CD4-positive, alpha-beta T cell (primary cell): ENCODE data around the gene CADM1. TPM values are rescaled to one million over a fixed set of nuclear protein-coding genes. Genes with fewer than 3 reads are reported as not detected.

Source experiments
- ATAC-seq: fragments of 200-7000 bp; cut with Tn5 transposase; one replicate; pipeline ENCODE4 v1.10.0; 2022; ENCODE audit warnings: mild to moderate bottlenecking; ENCODE audit not compliant: poor library complexity
- CTCF ChIA-PET: fragments of 350-600 bp; sonication (Branson Sonifier 250); formaldehyde crosslinking; loops from one replicate; lab custom pipeline; 2021; ENCODE audit warnings: antibody characterized with exemption, inconsistent platforms; lab: Charles Lee
- POLR2A ChIA-PET: fragments of 350-600 bp; sonication (Branson Sonifier 250); formaldehyde crosslinking; loops from one replicate; lab custom pipeline; 2021; ENCODE audit warnings: antibody characterized with exemption, inconsistent platforms; lab: Charles Lee
- DNase-seq, 14 experiments: peaks; one replicate each; pipeline ENCODE4 v3.0.0-alpha.2; 2013 to 2020; ENCODE audit warnings: mixed read lengths in 2 of 14
- H3K27ac ChIP-seq, 2 donors: one replicate each; pipeline versions ENCODE4 v1.5.1 to v1.7.0; 2013; ENCODE audit warnings: low read length in 2 of 2, low read depth in 1 of 2, mild to moderate bottlenecking in 1 of 2
- H3K27me3 ChIP-seq, 2 experiments: 1 replicate in 1 of 2; 2 replicates in 1 of 2; pipeline versions ENCODE4 v1.6.1 to v1.7.0; 2013; ENCODE audit warnings: low read length in 2 of 2, control low read depth in 1 of 2, mild to moderate bottlenecking in 1 of 2, moderate library complexity in 1 of 2; ENCODE audit not compliant: insufficient read depth in 2 of 2, control insufficient read depth in 1 of 2
- H3K36me3 ChIP-seq: one replicate; pipeline ENCODE4 v1.6.1; 2013; ENCODE audit warnings: low read length, control low read depth; ENCODE audit not compliant: insufficient read depth
- H3K4me1 ChIP-seq: one replicate; pipeline ENCODE4 v1.6.1; 2013; ENCODE audit warnings: low read length, control low read depth; ENCODE audit not compliant: insufficient read depth
- H3K4me3 ChIP-seq: one replicate; pipeline ENCODE4 v1.5.1; 2013; ENCODE audit warnings: mild to moderate bottlenecking, low read length, moderate library complexity
- H3K9me3 ChIP-seq, 2 experiments: 1 replicate in 1 of 2; 2 replicates in 1 of 2; pipeline versions ENCODE4 v1.6.1 to v1.7.0; 2013; ENCODE audit warnings: low read length in 2 of 2, mild to moderate bottlenecking in 2 of 2, control low read depth in 1 of 2, moderate library complexity in 1 of 2; ENCODE audit not compliant: control insufficient read depth in 1 of 2, insufficient read depth in 1 of 2
- H3K27ac Mint-ChIP-seq: one replicate; pipeline ENCODE4 v1.8.0; 2020; ENCODE audit warnings: mixed read lengths
- H3K27me3 Mint-ChIP-seq: one replicate; pipeline ENCODE4 v1.8.0; 2021; ENCODE audit warnings: mixed read lengths
- H3K36me3 Mint-ChIP-seq: one replicate; pipeline ENCODE4 v1.8.0; 2021; ENCODE audit warnings: low read depth, mixed read lengths
- H3K4me1 Mint-ChIP-seq: one replicate; pipeline ENCODE4 v1.8.0; 2021; ENCODE audit warnings: low read depth, mixed read lengths
- H3K4me3 Mint-ChIP-seq: one replicate; pipeline ENCODE4 v1.8.0; 2020; ENCODE audit warnings: mild to moderate bottlenecking, mixed read lengths
- H3K9me3 Mint-ChIP-seq: one replicate; pipeline ENCODE4 v1.8.0; 2020; ENCODE audit warnings: mixed read lengths
- CTCF ChIP-seq: fragments of 200-600 bp; IDR thresholded peaks from one replicate; pipeline ENCODE4 v1.8.0; 2022; ENCODE audit warnings: antibody characterized with exemption, mild to moderate bottlenecking
- intact Hi-C, 2 experiments: fragments of 100-400 bp; cut with DNase I in 1 of 2; cut with micrococcal nuclease in 1 of 2; formaldehyde crosslinking; loops; one replicate each; pipeline versions ENCODE4 v1.15.1 to v1.9.0; 2023 to 2025; cut with DNase I, micrococcal nuclease
- total RNA-seq, 174 experiments: library from RNA in 2 of 174; stranded (reverse) in 2 of 174; gene quantifications; one replicate each; pipeline ENCODE4 v1.2.3 and lab custom pipeline; 2021 to 2026

The CADM1 gene
- total RNA-seq, 2 experiments from 2014 or later: 1.1 to 1.4 TPM

GRCh38 chr11:115518983-115519628, 14.9 kb upstream of the CADM1 start:
- Mint-ChIP-seq H3K27ac (no peak overlapping the region), H3K27me3 (peaks cover 35% of the 10 kb centered on the region), H3K36me3 (no peaks in the 10 kb centered on the region), H3K4me3 (no peak overlapping the region), H3K9me3 (no peaks in the 10 kb centered on the region), H3K4me1 (no peaks in the 10 kb centered on the region)
- no peak for ATAC-seq
- TF ChIP-seq CTCF: no peak
- no peak overlapping the region for H3K4me3 ChIP-seq
- peaks cover 0 to 5% of the 10 kb centered on the region in 2 experiments for H3K27me3 ChIP-seq
- ChIA-PET POLR2A (no interaction called here), CTCF (no interaction called here)
- no peaks in the 10 kb centered on the region for H3K4me1 ChIP-seq
- DNase-seq: no peak
- no peaks in the 10 kb centered on the region for H3K9me3 ChIP-seq
- no peaks in the 10 kb centered on the region for H3K36me3 ChIP-seq
- intact Hi-C loops: no loop called here
- H3K27ac ChIP-seq: no peak overlapping the region

GRCh38 chr11:115515647-115516395, 11.6 kb upstream of the CADM1 start:
- no peak overlapping the region for H3K27ac ChIP-seq
- H3K4me1 ChIP-seq: no peaks in the 10 kb centered on the region
- H3K27me3 Mint-ChIP-seq: peaks cover 28% of the 10 kb centered on the region

More at GRCh38 chr11:115515647-115516395, 11.6 kb upstream of the CADM1 start:
- POLR2A ChIA-PET: no interaction called here
- peaks cover 5 to 6% of the 10 kb centered on the region in 2 experiments for H3K27me3 ChIP-seq
- TF ChIP-seq CTCF: no peak
- H3K4me3 Mint-ChIP-seq: no peak overlapping the region
- CTCF ChIA-PET: no interaction called here
- no peak for ATAC-seq
- DNase-seq: no peak
- no peaks in the 10 kb centered on the region for H3K36me3 Mint-ChIP-seq
- no peaks in the 10 kb centered on the region for H3K9me3 Mint-ChIP-seq
- H3K4me3 ChIP-seq: no peak overlapping the region
- intact Hi-C loops: no loop called here
- H3K9me3 ChIP-seq: no peaks in the 10 kb centered on the region
- H3K36me3 ChIP-seq: no peaks in the 10 kb centered on the region
- no peak overlapping the region for H3K27ac Mint-ChIP-seq
- H3K4me1 Mint-ChIP-seq: no peaks in the 10 kb centered on the region
